GM21423 (cell line): ENCODE results near the gene FAT4.
A peak's percentile ranks its signal among the peaks of the same experiment; 100 is the strongest.

Source experiments
- ATAC-seq: cut with Tn5 transposase; IDR thresholded peaks from one replicate; pipeline ENCODE4 v1.9.1; 2021; ENCODE audit warnings: mild to moderate bottlenecking, moderate library complexity; ENCODE audit not compliant: unreplicated experiment

Gene FAT4

GRCh38 chr4:125314676-125315575, at the start of gene FAT4:
Gene FAT4, plus strand, starts transcription at chr4:125314955. Its CDS starts 1,457 bp downstream, at chr4:125316412.
- ATAC-seq, result peak; percentile 78

GRCh38 chr4:125265846-125266245, 48.9 kb upstream of the FAT4 start:
- ATAC-seq, result no peak

- no peak for ATAC-seq
These were observed 47.7 kb upstream of the FAT4 start for GRCh38 chr4:125266901-125267604.

- no peak for ATAC-seq
These were observed 47.1 kb upstream of the FAT4 start for GRCh38 chr4:125267630-125268029.

- ATAC-seq, result no peak
These were observed 46.5 kb upstream of the FAT4 start for GRCh38 chr4:125268068-125268755.

GRCh38 chr4:125276811-125277210, 37.9 kb upstream of the FAT4 start:
- no peak for ATAC-seq

- ATAC-seq, result no peak
These were observed 37.0 kb upstream of the FAT4 start for GRCh38 chr4:125277790-125278189.

GRCh38 chr4:125280892-125281403, 33.8 kb upstream of the FAT4 start:
- no peak for ATAC-seq

GRCh38 chr4:125283707-125284279, 31.0 kb upstream of the FAT4 start:
- ATAC-seq, result peak; percentile 45

GRCh38 chr4:125297116-125297515, 17.6 kb upstream of the FAT4 start:
- ATAC-seq, result no peak

- no peak for ATAC-seq
These were observed 11.7 kb upstream of the FAT4 start for GRCh38 chr4:125303058-125303457.

GRCh38 chr4:125303821-125304220, 10.9 kb upstream of the FAT4 start:
- ATAC-seq, result no peak

GRCh38 chr4:125306112-125306511, 8.6 kb upstream of the FAT4 start:
- no peak for ATAC-seq

GRCh38 chr4:125306533-125306932, 8.2 kb upstream of the FAT4 start:
- no peak for ATAC-seq

- no peak for ATAC-seq
These were observed 3.3 kb upstream of the FAT4 start for GRCh38 chr4:125311503-125311902.

- peak; percentile 46 for ATAC-seq
These were observed 1.3 kb upstream of the FAT4 start for GRCh38 chr4:125313497-125313896.

- no peak for ATAC-seq
These were observed 627 bp upstream of the FAT4 start for GRCh38 chr4:125313989-125314667.

- no peak for ATAC-seq
These were observed 1.0 kb downstream of the FAT4 start for GRCh38 chr4:125315576-125316400.

GRCh38 chr4:125316401-125316790, 1.6 kb downstream of the FAT4 start:
- no peak for ATAC-seq
